Neural cell (in vitro differentiated cells): ENCODE results near the gene GSDME.

Experiments used
- EZH2 ChIP-seq: fragments of 200-600, 300-800 bp; shearing (Covaris generic), sonication (generic); IDR thresholded peaks from 2 replicates; pipeline ENCODE4 v1.6.1; 2014; ENCODE audit warnings: antibody characterized with exemption, low read length, borderline replicate concordance, mild to moderate bottlenecking; ENCODE audit not compliant: insufficient read depth, poor library complexity, severe bottlenecking
- SMC3 ChIP-seq: fragments of 450-650 bp; conservative IDR thresholded peaks from 2 replicates; pipeline ENCODE4 v1.6.1; 2014; ENCODE audit warnings: antibody characterized with exemption, mild to moderate bottlenecking, moderate library complexity; ENCODE audit not compliant: poor library complexity
- TF ChIP-seq, protein P1 (sequence below): fragments of 450-650 bp; IDR thresholded peaks from 2 replicates; pipeline ENCODE4 v1.5.1; 2014; ENCODE audit warnings: antibody characterized with exemption, mild to moderate bottlenecking, moderate library complexity; ENCODE audit not compliant: poor library complexity, severe bottlenecking
- TF ChIP-seq, protein P2 (sequence below): IDR thresholded peaks from 2 replicates; pipeline ENCODE4 v1.6.1; 2012; ENCODE audit warnings: borderline replicate concordance

DNA sequence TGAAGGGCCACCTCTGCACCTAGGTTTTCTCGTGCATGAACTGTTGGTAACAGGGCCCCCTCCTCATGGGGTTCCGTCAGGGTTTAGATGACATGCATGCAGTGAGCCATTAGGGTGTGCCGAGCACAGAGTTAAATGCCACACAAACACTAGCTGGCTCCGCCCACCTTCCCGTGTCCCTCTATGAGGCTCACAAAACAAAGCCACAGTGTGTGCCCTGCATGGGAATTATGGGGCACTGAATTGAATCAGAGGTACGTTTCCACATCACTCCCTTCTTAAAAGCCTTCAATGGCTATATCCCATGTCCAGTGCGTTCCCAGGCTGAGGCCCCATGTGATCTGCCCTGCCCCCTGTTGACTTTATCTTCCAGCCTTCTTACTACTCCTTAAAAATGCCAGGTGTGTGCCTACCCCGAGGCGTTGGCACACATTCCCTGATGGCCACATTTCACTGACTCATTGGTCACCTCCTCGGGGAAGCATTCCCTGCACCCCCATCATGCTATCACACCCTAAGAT lies 35.7 kb downstream of the GSDME start:
- TF ChIP-seq, protein P1, sequence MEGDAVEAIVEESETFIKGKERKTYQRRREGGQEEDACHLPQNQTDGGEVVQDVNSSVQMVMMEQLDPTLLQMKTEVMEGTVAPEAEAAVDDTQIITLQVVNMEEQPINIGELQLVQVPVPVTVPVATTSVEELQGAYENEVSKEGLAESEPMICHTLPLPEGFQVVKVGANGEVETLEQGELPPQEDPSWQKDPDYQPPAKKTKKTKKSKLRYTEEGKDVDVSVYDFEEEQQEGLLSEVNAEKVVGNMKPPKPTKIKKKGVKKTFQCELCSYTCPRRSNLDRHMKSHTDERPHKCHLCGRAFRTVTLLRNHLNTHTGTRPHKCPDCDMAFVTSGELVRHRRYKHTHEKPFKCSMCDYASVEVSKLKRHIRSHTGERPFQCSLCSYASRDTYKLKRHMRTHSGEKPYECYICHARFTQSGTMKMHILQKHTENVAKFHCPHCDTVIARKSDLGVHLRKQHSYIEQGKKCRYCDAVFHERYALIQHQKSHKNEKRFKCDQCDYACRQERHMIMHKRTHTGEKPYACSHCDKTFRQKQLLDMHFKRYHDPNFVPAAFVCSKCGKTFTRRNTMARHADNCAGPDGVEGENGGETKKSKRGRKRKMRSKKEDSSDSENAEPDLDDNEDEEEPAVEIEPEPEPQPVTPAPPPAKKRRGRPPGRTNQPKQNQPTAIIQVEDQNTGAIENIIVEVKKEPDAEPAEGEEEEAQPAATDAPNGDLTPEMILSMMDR, result no peak
- no peak for TF ChIP-seq EZH2
- no peak for TF ChIP-seq SMC3
- TF ChIP-seq, protein P2, sequence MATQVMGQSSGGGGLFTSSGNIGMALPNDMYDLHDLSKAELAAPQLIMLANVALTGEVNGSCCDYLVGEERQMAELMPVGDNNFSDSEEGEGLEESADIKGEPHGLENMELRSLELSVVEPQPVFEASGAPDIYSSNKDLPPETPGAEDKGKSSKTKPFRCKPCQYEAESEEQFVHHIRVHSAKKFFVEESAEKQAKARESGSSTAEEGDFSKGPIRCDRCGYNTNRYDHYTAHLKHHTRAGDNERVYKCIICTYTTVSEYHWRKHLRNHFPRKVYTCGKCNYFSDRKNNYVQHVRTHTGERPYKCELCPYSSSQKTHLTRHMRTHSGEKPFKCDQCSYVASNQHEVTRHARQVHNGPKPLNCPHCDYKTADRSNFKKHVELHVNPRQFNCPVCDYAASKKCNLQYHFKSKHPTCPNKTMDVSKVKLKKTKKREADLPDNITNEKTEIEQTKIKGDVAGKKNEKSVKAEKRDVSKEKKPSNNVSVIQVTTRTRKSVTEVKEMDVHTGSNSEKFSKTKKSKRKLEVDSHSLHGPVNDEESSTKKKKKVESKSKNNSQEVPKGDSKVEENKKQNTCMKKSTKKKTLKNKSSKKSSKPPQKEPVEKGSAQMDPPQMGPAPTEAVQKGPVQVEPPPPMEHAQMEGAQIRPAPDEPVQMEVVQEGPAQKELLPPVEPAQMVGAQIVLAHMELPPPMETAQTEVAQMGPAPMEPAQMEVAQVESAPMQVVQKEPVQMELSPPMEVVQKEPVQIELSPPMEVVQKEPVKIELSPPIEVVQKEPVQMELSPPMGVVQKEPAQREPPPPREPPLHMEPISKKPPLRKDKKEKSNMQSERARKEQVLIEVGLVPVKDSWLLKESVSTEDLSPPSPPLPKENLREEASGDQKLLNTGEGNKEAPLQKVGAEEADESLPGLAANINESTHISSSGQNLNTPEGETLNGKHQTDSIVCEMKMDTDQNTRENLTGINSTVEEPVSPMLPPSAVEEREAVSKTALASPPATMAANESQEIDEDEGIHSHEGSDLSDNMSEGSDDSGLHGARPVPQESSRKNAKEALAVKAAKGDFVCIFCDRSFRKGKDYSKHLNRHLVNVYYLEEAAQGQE, result no peak
